Gastroesophageal sphincter (tissue), 3 donors: ENCODE measurements around the gene PREB.

Experiments used
- CTCF ChIP-seq, 4 experiments: fragments of 200-600 bp in 2 of 4; fragments of 450-650 bp in 2 of 4; sonication (generic) in 1 of 4; IDR thresholded peaks; one replicate each; pipeline ENCODE4 v1.5.1; 2017 to 2019; ENCODE audit warnings: antibody characterized with exemption in 4 of 4, mild to moderate bottlenecking in 2 of 4, moderate library complexity in 2 of 4
- POLR2A ChIP-seq, 2 donors: fragments of 450-650 bp; IDR thresholded peaks; one replicate each; pipeline ENCODE4 v1.6.1; 2017; ENCODE audit warnings: antibody characterized with exemption in 2 of 2, mild to moderate bottlenecking in 2 of 2, moderate library complexity in 1 of 2
- POLR2AphosphoS5 ChIP-seq: sonication (generic); formaldehyde crosslinking; IDR thresholded peaks from one replicate; pipeline ENCODE4 v1.6.1; 2017; ENCODE audit warnings: antibody characterized with exemption

DNA sequence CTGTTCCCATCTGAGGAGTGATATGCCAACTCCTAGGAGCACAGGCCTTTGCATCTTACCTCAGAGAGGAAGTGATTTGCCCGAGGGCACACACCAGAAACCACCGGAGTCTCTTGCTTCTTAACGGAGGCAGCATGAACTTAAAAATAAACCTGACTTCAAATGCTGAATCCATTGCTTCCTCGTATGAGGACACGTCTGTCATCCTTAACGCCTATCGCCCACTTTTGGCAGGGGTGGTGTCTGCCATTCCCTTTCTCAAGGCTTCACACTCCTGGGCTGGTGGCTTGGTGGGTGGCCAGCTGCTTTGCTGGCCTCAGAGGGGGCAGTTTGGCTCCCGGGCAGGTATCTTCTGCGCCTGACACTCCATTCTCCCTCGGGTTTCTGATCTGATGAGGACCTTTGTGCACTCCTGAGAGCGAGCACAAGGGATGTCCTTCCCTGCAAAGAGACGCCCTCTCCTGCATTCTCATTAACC, 1.1 kb upstream of the PREB start:
- TF ChIP-seq POLR2A (IDR thresholded peaks at IDR 0.05) (no peak), CTCF (IDR thresholded peaks at IDR 0.05) (no peak), POLR2AphosphoS5 (no peak)
